Glomerular visceral epithelial cell (primary cell): ENCODE results near the gene MORN1.
A peak's percentile ranks its signal among the peaks of the same experiment; 100 is the strongest.

Experiments used
- DNase-seq: peaks from one replicate; pipeline ENCODE4 v3.0.0-alpha.2; 2016; ENCODE audit errors: extremely low spot score

The MORN1 gene

GRCh38 chr1:2386636-2387611, 4.4 kb downstream of the MORN1 start:
- no peak for DNase-seq

GRCh38 chr1:2385606-2386280, 5.6 kb downstream of the MORN1 start:
- DNase-seq: no peak

DNA sequence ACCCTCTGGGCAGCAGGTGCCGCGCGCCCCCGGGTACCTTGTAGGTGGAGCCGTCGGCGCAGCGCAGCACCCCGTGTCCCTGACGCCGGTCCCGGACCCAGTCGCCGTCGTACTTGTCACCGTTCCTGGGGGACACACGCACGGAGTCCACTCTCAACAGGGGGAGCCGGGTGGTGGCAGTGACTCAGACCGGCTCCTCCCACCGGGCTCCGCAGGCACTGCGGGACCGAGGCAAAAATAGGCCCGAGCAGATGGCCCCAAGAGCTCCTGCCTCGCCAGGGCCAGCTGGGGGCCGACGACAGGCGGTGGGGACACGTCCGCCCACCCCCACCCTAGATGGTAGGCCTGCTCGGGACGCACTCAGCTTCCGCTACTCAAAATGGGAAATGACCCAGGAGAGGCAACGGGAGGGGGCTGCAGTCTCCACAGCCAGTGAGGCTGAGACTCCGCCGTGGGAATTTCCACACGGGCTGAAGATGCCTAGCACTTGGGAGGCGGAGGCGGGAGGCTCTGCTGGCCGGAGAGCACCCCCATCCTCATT, 6.3 kb downstream of the MORN1 start:
- DNase-seq: no peak

GRCh38 chr1:2384130-2384860, 7.1 kb downstream of the MORN1 start:
- no peak for DNase-seq

GRCh38 chr1:2383576-2383975, 7.8 kb downstream of the MORN1 start:
- DNase-seq: no peak

GRCh38 chr1:2382621-2383361, 8.6 kb downstream of the MORN1 start:
- DNase-seq: peak; percentile 48

GRCh38 chr1:2381741-2382620, 9.4 kb downstream of the MORN1 start:
- DNase-seq: peak; percentile 77

DNA sequence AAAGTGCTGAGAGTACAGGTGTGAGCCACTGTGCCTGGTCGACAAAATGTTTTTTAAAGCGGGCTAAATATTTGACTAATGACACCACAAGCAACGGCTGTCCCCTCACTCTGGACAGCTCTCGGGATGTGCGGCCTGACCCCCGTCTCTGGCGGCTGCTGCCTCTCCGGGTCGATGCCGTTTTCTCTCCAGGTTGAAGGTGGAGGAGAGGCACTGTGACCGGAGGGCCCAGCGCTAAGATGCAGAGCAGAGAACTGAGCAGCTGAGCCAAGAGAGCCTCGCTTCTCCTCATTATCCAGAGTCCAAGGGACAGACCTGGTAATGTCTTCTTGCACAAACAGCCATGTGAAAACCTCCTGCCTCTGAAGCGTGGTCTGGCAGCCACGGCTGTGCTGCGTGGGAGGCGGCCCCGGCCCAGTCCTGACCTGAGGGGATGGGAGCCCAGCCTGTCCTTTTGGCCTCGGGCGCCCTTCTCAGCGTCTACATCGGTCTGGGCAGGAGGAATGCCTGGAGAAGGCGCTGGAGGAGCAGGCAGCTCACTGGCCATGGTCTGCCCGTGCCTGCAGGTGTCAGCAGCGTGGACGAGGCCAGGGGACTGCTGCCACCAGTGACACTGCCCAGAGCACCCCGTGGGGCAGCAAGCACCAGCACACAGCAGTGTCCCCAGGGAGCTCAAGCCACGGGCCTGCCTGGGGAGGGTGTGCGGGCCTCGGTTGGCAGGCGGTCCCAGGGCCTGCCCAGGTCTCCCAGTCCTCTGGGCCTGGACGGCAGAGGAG, 10.3 kb downstream of the MORN1 start:
- DNase-seq: no peak

- no peak for DNase-seq
These were observed 11.5 kb downstream of the MORN1 start for GRCh38 chr1:2379733-2380404.

GRCh38 chr1:2378956-2379732, 12.2 kb downstream of the MORN1 start:
- no peak for DNase-seq

DNA sequence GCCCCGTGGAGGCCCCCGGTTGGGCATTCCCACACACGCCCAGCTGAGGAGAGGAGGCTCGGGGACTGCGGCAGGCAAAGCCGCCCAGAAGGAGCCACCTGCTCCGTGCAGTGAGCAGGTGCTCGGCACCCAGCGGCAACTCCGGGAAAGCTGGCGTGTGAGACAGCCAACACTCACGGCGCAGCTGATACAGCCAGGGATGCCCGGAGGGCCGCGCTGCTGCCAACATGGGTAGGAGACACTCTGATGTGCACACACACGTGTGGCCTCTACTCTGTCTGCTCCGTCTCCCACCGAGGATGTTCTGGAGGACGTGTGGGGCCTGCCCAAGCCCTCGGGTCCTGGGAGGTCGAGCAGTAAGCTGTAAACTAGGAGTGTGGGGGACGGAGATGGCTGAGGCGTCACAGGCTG, 12.9 kb downstream of the MORN1 start:
- DNase-seq: no peak

DNA sequence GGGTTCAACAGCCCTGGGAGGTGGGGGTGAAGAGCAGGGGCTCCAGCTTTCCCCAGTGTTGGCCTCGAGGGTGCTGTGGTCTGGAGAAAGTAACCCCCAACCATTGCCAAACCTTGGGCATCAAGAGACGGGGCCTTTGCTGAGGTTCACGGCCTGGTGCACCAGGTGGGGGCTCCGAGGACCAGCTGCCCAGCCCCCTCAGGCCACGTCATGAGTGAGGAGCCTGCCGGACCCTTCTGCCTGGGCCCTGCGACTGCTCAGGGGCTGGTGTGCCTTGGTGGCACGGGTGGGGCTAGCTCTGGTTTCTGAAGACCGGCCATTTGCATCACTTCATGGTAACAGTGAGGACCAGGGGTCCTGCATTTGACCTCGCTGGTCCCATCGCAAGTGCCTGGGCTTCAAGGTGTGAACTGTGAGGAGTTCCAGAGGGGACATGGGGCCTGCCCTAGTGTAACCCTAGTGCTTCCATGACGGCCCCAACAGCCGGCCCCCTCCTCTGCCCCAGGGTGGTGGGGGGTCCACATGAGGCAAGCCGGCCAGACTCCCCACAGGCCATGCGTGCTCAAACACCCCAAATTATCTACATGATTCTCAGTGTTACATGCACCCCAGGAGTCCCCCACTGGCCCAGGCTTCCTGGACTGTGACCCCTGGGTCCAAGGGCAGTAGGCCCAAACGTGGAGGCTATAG, 13.5 kb downstream of the MORN1 start:
- DNase-seq: no peak

- no peak for DNase-seq
These were observed 14.3 kb downstream of the MORN1 start for GRCh38 chr1:2376931-2377672.

DNA sequence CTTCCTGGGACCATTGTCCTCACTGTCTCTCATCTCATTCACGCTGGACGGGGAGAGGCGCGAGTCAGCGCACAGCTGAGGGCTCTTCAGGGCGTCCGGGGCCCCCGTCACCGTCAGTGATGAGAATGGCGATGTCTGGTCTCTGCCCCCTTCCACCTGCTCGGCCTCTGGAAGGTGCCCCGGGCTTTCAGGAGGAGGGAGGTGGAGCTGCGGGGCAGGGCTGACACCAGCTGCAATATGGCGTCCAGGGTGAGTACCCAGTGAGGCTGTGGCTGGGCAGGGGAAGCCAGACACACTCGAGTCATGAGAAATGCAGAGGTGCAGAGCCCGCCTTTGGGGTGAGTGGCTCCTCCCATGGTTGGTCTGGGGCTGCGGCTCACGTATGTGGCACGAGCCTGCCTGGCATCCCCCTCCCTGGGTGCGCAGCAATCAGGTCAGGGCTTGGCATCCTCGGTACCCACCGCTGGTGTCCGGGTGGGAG, 15.1 kb downstream of the MORN1 start:
- DNase-seq: no peak

GRCh38 chr1:2375923-2376260, 15.5 kb downstream of the MORN1 start:
- DNase-seq: no peak

GRCh38 chr1:2375246-2375922, 16.0 kb downstream of the MORN1 start:
- DNase-seq: no peak
